ENCODE data around the gene LHX1. TPM values are rescaled to one million over a fixed set of nuclear protein-coding genes. Genes with fewer than 3 reads are reported as not detected.
A peak's percentile ranks its signal among the peaks of the same experiment; 100 is the strongest.

LHX1 gene
- total and polyA plus RNA-seq, 9 of the 15 experiments (the other 6 are each of a cell fraction or from before 2014, with no cell fraction given) = 0.05 to 0.64 (median 0.07) TPM; not detected in 6

DNA sequence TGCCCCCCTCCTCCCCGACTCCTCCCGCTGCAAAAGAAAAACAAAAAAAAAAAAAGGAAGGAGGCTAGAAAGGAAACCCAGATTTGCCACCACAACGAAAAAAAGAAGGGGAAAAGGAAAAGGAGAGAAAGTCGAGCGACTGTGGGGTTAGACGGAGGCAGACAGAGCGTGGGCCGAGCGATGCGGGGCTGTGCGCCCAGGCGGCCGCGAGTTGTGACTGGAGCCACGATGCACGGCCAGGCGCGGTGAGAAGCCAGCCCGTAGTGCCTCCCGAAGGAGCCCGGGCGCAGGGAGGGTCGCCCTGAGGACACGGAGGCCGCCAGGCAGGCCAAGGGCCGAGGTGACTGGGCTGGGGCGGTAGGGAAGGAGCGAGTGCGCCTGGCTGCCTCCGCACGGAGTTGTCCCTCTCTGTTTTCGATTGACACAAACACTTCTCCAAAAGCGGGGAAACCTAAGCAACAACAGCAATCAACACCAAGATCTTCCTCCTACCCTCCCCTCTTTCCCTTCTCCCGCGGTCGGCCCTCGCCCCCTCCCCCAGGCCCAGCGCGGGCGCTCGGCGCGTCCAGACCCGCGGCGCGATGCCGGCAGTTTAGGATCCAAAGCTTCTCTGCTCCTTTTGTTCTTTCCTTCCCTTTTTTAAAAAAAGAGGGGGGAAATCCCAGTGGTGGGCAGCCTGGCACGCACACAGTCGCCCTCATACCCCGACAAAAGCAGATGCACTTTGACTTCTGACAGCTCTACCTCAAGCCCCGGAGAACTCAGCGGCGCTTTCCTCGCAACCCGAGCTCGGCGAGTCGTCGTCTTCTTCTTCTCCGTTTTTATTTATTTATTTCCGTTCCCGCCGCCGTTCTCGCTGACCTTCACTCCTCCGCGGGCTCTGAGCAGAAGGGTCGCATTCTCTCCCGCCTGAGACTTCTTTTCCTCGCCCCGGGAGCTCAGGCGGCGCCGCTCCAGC is at the start of gene LHX1 (continued):
- TF ChIP-seq, protein P1, sequence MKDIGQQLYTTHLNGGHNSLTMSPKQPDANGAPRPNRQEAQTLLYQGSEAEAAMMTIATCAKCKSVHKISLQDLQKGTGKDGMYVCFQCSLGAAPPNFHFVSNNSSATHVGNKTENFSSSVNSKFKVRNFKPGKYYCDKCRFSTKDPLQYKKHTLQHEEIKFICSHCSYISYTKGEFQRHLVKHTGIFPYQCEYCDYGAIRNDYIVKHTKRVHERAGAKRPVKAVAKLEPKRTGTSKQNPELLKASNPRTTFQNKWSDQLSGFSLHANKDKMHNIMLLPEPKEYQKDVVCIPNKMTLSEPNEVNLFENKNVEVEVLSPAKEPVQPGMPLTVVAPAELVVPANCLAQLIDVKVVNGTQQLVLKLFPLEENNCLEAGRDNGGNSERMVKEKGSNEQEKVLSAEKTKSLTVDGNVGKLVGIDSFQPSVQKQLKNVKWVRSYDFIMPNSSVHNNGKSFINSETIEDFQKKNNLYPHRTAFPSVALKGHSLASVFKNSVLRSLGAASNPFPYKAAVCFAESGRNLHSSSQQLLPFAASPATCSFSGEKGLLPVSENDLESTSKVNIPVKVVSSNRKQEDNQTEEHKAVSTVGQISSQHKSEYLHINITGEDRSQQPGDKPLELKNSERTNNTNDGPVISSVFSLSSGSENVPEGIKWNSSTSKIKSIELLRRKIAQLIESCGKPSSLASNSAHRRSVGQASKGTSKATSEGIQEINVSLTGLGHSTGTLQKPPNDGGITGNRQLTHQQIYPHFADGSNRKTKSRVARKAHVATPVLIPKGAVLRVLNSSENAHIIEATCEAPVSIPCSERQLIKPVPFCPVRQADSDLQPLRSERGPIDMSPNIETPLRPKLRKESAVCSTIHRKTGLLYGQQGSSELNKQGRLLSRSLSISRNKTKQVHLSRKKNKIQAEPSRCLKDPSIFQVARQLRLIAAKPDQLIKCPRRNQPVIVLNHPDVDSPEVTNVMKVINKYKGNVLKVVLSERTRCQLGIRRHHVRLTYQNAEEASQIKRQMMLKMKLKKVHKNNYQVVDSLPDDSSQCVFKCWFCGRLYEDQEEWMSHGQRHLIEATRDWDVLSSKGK (CRISPR knock-in tag; IDR thresholded peaks at IDR 0.05) = no peak
- TF ChIP-seq IRF2 (CRISPR knock-in tag; IDR thresholded peaks at IDR 0.05) (no peak), RBM34 (IDR thresholded peaks at IDR 0.05; ENCODE audit: borderline replicate concordance, insufficient read depth, low read length) (no peak), CBX2 (IDR thresholded peaks at IDR 0.05; ENCODE audit: insufficient read depth, low read length, poor library complexity, severe bottlenecking) (peak; percentile 88), ZNF551 (CRISPR knock-in tag; IDR thresholded peaks at IDR 0.05) (no peak), ZNF41 (CRISPR knock-in tag; conservative IDR thresholded peaks at IDR 0.05) (no peak), ZFP36 (IDR thresholded peaks at IDR 0.05; ENCODE audit: low read depth, low read length, partially characterized antibody) (no peak), NFRKB (IDR thresholded peaks at IDR 0.05; ENCODE audit: low read depth) (no peak), SNIP1 (IDR thresholded peaks at IDR 0.05; ENCODE audit: low read depth) (no peak), PCBP1 (IDR thresholded peaks at IDR 0.05; ENCODE audit: low read depth, low read length, poor library complexity, severe bottlenecking) (peak; percentile 6), CBX8 (IDR thresholded peaks at IDR 0.05; ENCODE audit: borderline replicate concordance, extremely low read depth, low read depth, low read length, poor library complexity, severe bottlenecking) (peak; percentile 89), EZH2 (IDR thresholded peaks at IDR 0.05; ENCODE audit: borderline replicate concordance, low read depth, low read length) (peak; percentile 40; the same call in 1 of the 2 replicates), SAP30 (IDR thresholded peaks at IDR 0.05; ENCODE audit: borderline replicate concordance, insufficient read depth, low read depth, low read length, poor library complexity, severe bottlenecking) (no peak)
- TF ChIP-seq, protein P2, sequence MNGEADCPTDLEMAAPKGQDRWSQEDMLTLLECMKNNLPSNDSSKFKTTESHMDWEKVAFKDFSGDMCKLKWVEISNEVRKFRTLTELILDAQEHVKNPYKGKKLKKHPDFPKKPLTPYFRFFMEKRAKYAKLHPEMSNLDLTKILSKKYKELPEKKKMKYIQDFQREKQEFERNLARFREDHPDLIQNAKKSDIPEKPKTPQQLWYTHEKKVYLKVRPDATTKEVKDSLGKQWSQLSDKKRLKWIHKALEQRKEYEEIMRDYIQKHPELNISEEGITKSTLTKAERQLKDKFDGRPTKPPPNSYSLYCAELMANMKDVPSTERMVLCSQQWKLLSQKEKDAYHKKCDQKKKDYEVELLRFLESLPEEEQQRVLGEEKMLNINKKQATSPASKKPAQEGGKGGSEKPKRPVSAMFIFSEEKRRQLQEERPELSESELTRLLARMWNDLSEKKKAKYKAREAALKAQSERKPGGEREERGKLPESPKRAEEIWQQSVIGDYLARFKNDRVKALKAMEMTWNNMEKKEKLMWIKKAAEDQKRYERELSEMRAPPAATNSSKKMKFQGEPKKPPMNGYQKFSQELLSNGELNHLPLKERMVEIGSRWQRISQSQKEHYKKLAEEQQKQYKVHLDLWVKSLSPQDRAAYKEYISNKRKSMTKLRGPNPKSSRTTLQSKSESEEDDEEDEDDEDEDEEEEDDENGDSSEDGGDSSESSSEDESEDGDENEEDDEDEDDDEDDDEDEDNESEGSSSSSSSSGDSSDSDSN (IDR thresholded peaks at IDR 0.05; ENCODE audit: borderline replicate concordance in 1 of 2, low read depth in 2 of 2, low read length in 2 of 2) = 0 out of 4 replicates have a peak, but pooled peaks of 1 of the 2 experiments have one; percentile 12
